OCI-LY3 (cell line): ENCODE data around the gene PSMA4.

Experiments used
- CTCF ChIP-seq: fragments of 200-600, 300-600 bp; sonication (generic); IDR thresholded peaks from 2 replicates; pipeline ENCODE4 v1.5.1; 2014; ENCODE audit warnings: antibody characterized with exemption, low read length, low read depth
- EZH2phosphoT487 ChIP-seq: fragments of 200-600 bp; shearing (Covaris generic); IDR thresholded peaks from 2 replicates; pipeline ENCODE4 v1.6.1; 2018; ENCODE audit warnings: antibody characterized with exemption, mixed run types, low read depth

GRCh38 chr15:78573416-78573815 lies 33.2 kb downstream of the PSMA4 start:
- TF ChIP-seq EZH2phosphoT487 (no peak), CTCF (no peak)
